GM18909 (cell line): ENCODE measurements around the gene MAN1A1.
"Not testable (repeated sequence)": the region's sequence is repeated elsewhere in the genome, so short reads cannot be mapped to it uniquely, and the experiment has no call there.

ENCODE experiments used
- ATAC-seq: cut with Tn5 transposase; IDR thresholded peaks from one replicate; pipeline ENCODE4 v1.9.1; 2021; ENCODE audit warnings: mild to moderate bottlenecking; ENCODE audit not compliant: unreplicated experiment, poor library complexity

The MAN1A1 gene

DNA sequence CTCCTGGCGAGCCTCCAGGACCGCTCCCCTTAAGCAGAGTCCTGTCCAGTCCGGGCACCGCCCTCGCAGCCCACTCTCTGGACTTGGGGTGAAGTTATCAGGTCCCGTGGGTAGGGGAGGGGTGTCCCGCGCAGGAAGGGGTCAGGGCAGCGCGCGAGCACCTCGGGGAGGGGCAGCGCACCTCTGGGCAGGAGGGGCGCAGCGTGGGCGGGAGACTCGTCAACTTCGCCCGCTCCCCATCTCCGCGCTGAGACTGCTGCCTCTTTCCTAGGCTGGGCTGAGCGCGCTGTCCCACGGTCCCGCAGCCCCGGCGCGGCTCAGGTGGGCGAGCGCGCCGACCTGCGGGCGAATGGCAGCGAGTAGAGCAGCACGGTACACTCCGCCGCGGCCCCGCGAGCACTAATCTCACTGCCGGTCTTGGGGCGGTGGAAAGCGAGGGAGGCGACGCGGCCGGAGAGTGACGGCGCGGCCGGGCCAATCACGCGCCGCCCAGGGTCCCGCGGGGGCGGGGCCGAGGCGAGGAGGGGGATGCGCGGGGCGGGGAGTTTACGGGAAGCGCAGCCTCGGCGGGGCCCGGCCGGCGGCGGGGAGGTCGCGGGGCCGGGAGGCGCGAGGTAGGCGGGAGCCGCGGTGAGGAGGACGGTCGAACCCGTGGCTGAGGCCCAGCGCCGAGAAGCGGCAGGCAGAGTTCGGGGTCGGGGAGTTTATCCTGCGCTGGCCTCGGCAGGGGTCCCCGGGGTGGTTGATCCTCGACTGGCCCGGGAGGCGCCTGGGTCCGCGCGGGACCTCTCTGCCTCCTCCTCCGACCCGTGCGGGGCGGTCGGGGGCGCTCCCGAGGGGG lies at the start of gene MAN1A1:
TSS of gene MAN1A1 (minus strand) at position 401 of the 841 bp plus-strand sequence. CDS start 696 bp downstream, outside the sequence.
- peak; percentile 79 for ATAC-seq

DNA sequence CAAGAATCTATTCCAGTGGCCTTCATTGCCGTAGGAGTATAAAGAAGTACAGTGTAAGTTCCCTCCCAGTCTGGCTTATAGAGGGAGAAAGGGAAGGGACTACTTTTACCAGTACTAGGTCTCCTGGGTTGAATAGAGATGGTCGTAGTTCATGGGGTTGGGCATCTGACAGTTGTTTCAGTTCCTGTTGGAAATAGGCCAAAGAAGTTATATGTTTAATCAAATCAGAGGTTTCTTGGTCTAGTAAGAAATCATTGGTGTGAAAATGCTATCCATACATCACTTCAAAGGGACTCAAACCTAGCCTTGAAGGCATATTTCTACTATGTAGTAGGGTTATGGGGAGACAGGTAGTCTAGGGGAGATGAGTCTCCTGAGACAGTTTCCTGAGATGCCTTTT lies 45.6 kb upstream of the MAN1A1 start:
- ATAC-seq, result peak; percentile 66

DNA sequence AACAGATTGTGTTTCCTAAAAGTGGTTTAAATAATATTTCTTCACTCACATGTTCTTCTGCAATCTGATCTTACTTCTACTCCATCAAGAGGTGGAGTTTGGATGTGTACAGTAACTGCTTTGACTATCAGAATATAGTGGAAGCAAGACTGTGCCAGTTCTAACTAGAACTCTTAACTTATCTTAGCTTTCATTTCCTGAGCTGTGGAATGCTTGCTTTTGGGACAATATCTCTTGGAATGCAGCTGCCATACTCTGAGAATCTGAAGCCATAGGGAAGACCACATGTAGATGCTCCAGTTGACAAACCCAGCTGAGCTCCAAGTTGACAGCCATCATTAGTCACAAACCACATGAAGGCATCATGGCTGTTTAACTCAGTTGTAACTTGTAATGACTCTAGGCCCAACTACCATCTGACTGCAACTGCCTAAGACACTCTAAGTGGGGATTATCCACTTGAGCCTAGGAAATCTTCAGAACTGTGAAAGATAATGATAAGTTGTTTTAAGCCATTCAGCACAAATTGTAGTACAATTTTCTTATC lies 40.8 kb upstream of the MAN1A1 start:
- ATAC-seq, result no peak

DNA sequence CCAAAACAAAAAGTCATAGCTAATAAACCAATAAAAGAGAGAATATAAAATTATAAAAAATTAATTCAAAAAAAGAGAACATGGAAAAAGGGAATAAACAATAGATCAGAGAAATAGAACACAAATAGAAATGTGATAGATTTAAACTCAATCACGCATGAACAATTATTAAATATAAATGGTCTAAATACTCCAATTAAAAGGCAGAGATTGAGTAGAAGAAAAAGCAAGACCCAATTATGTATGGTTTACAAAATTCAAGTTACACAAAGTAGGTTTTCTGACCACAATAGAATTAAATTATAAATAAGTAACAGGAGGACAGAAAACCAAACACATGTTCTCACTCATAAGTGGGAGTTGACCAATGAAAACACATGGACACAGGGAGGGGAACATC lies 36.4 kb upstream of the MAN1A1 start:
- ATAC-seq, result no peak

DNA sequence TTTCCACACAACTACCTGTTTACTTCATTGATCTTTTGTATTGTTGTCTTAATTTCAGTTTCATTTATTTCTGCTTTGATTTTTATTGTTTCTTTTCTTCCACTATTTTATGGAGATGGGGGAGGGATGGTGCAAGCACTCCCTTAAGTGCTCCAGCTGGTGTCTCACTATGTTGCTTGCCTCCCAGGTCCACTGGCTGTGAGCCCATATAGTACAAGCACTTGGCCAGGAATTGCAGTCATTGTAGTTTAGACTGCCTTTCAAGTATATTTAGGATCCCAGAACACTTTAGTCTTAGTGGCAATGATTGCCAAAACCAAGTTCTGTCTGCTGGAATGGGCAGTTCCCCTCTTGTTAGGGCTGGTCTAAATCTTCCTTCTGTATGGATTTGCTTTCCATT lies 34.9 kb upstream of the MAN1A1 start:
- ATAC-seq, result no peak

DNA sequence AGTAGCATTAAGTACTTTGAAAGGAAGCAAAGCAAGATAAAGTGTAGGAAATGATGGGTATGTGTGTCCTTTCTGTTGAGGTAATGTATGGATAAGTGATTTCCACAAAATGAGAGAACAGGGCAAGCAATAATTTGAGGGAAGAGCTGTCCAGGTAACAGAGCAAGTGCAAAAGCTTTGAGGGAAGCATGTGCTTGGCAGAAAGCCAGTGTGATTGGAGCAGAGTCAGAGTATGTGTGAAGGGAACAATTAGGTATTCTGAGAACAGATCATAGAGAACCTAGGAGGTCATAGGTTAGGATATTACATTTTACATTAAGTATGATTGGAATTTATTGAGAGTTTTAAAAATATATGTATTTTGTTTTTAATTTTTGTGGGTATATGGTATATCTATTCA lies 30.2 kb upstream of the MAN1A1 start:
- ATAC-seq, result no peak

DNA sequence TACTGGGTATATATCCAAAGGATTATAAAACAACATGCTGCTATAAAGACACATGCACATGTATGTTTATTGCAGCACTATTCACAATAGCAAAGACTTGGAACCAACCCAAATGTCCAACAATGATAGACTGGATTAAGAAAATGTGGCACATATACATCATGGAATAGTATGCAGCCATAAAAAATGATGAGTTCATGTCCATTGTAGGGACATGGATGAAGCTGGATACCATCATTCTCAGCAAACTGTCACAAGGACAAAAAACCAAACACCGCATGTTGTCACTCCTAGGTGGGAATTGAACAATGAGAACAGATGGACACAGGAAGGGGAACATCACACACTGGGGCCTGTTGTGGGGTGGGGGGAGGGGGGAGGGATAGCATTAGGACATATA lies 27.5 kb upstream of the MAN1A1 start:
- ATAC-seq, result not testable (repeated sequence)

DNA sequence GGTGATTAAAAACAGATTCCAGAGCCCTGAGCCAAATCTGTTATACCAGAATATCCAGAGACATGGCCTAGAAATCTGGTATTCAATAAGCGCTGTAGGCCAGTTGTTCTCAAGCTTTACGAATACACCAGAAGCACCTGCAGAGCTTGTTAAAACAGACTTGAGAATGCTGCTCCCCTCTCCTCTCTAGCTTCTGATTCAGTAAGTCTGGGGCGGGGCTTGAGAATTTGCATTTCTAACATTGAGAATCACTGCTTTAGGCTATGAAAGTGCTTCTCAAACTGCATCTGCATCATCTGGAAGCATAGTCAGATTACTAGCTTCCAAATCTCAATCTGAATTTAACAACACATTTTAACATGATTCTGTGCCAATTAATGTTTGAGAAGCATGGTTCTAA lies 20.5 kb upstream of the MAN1A1 start:
- ATAC-seq, result no peak

DNA sequence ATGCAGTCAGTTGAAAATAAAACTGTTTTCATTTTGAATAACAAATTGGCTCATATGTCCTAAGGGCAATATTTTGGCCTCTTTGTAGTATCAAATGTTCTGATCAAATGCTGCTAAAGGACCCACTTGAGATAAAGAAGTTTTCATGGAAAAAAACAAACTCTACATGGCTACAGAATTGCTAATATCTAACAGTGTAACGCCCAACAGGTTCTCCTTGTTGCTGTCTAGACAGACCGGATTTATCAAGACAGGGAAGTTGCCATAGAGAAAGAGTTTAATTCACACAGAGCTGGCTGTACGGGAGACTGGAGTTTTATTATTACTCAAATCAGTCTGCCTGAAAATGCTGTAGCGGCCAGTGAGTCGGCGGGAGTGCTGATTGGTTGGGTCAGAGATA lies 19.4 kb upstream of the MAN1A1 start:
- ATAC-seq, result no peak

DNA sequence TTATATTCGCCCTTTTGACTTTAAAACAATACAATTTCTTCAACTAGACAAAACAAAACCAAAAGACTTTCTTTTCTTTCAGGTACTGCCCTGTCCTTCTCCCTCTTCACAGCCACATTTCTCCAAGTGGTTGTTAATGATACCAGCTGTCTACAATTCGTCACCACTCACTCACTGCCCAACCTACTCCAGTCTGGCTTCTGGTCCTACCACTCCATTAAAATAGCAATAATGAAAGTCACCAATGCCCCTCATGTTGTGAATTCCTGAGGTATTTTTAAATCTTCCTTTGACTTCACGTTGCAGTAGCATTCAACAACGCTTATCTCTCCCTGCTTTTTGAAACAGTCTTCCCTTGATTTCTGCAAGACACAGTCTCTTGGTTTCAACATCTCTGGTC lies 11.6 kb upstream of the MAN1A1 start:
- no peak for ATAC-seq

DNA sequence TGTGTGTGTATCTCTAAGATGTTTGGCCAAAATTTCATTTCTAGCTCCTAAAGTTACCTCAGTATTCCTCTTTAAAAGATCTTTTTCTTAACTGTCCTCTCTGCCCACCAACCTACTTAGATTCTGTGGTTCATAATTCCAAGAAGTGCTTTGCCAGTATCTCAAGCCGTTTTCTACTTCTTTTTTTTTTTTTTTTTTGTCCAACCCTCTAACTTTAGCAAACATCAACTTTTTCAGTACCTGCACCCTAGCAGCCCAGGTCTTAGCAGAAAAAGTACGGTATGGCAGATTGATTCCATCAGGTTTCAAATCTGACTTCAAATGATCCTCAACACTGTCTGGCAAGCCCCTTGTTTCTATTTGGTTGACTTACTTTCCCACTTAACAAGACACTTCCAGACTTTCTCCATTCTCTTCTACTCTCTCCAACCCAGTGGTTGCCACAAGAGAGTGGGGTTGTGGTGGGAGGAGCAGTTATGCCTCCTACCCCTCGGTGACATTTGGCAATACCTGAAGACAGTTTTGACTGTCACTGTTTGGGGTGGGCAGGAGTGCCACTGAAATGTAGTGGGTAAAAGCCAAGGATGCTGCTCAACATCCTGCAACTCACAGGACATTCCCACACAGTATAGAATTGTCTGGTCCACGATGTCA lies 10.8 kb upstream of the MAN1A1 start:
- no peak for ATAC-seq

DNA sequence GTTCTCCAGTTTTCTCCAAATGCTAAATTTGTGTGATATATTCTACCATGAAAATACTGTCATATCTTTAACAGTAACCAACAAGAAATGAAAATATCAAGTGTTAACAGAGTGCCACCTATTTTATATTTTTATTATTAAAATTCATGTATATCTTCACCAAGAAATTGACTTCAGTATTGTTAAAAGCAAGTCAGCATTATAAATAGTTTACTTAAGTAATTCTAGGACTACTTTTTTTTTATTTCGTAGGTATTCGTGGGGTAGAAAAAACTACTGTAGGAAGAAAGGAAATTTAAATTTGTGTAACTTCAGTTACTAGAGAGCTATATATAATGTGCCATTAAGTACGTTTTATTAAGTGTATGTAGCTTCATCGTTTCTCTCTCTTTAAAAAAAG lies 6.3 kb upstream of the MAN1A1 start:
- ATAC-seq, result no peak

DNA sequence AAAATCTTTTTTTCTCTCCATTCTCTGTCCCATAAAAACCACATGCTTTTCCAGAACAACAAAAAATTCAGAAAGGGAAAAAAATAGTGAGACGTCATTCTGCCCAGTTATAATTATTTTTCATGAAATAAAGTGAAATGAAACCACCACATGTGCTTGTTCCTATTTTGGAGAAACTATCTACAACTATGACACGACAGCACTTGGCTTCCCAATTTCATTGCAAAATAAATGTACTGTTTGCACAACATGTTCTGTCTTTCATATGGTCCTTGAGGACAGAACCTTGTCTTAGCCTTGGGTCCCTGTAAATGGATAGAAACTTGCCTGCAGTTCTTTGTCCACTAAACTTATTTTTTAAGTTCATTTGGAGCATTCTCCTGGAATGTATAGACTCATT lies 5.6 kb upstream of the MAN1A1 start:
- ATAC-seq, result no peak

DNA sequence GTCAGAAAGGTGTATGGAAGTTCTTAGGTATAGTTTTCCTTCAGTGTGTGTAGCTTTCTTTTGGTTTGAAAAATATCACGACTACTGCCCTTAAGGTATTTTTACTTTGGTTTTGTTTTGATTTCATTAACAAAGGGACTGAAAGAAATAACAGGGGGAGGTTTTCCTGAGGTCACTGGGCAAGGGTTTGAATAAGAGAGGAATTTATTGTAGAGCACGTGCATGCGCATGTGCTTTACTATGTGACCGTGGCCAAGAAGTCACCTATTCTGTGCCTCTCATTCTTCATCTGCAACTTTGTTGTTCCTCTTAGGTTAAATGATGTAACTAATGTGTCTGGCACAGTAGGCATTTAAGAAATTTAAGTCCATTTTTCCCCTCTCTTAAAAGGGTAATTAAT lies 4.1 kb upstream of the MAN1A1 start:
- no peak for ATAC-seq

DNA sequence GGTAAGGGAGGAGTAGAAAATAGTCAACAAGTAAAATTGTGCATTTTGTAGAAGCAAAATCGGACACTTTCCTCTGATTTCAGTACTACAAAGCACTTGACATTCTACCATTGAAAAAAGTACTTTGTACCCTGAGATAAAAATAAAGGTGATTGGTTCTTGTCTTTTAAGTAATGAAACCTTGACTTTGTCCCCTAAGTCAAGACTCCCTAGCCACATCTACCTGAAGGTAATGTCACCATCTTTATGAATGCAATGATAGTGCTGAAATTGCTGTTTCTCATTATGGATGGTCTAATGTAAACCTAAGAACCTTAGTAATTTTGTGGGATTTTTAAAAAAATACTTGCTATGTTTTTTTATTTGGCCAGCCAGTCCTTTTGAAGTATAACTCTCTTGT lies 2.4 kb upstream of the MAN1A1 start:
- ATAC-seq, result no peak

DNA sequence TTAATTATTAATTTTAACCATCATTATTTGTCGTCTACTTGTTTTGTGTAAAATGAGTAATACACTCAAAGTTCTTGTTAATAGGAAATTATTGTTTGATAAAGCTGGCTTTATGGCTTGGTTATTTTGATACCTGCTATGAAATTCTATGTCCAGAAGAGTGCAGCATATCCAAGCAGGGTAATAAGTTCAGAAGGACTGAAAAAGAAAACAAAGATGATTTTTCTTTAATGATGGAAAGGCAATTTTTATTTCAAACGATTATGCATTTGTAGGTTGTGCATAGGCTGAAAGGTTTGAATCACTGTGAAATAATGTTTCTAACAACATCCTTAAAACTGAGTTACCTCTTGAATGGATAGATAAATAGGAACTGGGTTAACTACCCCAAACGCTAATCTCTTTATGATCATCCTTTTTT lies 1.4 kb upstream of the MAN1A1 start:
- no peak for ATAC-seq

DNA sequence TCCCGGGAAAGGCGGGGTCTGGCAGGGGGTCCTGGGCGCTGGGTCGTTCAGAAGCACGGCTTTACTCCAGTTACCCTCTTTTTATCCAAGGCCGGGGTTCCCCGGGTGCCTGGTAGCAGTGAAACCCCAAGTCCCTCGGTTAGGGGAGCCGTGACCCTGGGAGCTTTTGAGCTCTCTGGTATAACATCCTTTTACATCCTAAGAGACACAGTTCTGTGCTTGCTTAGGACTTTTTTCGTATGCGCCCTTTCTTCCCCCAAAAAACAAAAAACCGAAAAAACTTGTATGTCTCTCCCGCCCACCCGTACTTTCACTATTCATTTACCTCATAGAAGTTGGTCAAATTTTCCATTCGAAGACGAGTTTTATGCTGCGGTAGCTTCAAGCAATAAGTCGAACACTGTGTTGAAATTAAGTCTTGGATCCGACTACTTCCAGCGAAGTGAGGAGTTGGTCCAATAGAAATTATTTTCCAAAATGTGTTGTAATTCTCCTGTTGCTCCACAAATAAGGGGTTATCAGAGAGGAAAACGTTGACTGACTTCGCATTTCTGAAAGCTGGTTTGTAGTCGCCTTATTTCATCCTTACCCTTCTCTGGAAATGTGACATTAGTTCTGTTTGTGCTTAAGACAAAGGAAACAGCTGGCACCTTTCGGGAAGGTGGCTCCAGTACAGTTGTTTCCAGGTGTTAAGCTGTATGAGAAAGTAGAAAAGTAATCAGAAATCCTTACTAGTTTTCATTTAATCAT lies 816 bp upstream of the MAN1A1 start:
- peak; percentile 15 for ATAC-seq

DNA sequence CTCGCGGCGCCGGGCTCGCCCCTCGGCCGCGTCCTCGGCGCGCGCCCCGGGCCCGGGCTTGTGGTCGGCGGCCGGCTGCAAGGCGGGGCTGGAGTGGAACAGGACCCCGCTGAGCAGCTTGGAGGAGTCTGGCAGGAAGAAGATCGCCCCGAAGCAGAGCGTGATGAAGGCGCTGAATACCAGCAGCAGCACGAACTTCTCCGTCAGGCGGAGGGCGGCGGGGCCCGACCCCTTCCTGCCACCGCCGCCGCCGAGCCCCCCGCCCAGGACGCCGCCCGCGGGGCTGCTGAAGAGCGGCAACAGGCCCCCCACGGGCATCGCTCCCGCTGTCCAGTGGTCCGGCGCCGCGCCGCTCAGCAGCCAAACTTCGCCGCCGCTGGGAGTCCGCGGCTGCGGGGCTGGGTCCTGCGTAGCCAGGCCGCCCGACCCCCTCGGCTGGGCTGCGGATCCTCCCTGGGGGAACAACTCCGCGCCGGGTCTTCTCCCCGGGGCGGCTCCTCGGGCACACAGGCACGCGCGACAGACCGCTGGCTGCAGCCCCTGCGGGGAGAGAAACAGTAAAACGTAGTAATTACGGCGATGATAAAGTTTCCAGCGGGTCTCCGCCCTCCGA lies 707 bp downstream of the MAN1A1 start:
- ATAC-seq, result peak; percentile 6

DNA sequence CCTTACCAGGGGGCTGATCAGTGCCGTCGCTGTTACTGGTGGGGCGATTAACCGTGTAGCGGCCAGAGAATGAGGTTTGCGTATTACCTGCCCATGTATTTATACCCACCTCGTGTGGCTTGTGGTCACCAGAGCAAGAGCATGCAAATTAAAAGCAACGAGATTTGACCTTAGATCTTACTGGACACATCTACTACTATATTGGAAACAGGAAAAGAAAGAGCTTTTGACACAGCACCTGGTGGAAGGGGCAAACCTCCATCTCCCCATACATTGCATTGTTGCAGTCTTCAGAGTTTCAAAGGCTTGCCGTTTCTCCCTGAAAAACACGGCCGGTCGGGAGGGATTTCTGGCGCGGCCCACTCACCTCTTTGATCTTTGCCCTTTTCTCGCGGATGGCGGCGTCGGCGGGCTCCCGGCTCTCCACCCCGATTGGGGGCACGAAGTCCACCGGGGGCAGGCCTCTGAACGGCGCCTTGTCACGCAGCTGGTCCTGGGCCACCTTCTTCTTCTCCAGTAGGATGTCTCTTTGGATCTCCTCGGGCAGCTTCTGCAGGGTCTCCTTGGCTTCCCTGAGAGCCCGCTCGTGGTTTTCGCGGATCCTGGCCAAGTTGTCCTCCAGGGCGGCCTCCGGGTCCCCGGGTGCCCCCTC lies 1.3 kb downstream of the MAN1A1 start:
- ATAC-seq, result peak; percentile 33
